GM19328 (cell line): ENCODE data around the gene AFF3.

Experiments
- ATAC-seq: cut with Tn5 transposase; IDR thresholded peaks from one replicate; pipeline ENCODE4 v1.9.1; 2021; ENCODE audit warnings: mild to moderate bottlenecking, moderate library complexity; ENCODE audit not compliant: unreplicated experiment

The AFF3 gene

DNA sequence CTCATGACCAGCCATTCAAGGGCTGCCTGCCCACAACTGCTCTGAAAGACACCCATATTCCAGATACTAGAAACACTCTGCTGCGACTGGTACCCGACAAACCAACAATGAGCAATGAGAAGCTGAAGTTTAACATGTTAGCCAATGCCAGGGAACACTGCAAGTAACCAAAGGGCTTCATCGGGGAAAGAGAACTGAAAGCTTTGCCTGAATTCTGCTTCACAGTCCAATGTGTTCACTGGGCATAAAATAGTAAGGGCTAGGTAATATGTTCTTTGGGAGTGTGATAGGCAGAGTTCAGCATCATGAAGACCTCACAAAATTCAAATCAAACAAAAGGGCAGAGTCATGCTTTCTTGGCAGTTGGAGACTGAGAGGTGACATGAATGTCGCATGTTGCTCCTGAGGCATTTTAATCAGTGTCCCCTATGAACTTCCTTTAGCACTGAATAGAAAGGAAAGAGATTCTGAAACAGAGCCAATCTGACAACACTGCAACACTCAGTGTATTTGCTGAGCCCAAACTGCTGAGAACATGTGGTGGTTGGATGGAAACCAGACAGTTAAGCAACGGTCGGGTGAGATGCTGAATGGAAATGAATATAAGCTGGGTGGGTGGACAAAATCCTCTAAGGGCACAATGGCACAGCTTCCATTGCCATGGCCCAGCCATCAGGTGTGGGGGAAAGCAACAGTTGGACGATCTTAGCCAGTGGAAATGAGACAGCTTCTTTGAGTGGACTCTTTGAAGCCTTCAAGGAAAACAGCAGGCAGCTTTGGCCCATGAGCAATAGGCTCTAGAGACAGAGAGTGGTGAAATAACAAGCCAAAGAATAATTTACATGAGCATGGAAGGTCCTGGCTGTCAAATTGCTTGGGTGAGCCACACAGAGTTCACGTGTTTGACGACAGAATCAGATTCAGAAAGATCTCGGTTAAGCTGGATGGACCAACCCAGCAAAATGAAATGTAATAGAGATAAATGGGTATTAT lies 277.5 kb downstream of the AFF3 start:
- no peak for ATAC-seq

GRCh38 chr2:99863903-99864270 lies 278.5 kb downstream of the AFF3 start:
- ATAC-seq, result no peak

DNA sequence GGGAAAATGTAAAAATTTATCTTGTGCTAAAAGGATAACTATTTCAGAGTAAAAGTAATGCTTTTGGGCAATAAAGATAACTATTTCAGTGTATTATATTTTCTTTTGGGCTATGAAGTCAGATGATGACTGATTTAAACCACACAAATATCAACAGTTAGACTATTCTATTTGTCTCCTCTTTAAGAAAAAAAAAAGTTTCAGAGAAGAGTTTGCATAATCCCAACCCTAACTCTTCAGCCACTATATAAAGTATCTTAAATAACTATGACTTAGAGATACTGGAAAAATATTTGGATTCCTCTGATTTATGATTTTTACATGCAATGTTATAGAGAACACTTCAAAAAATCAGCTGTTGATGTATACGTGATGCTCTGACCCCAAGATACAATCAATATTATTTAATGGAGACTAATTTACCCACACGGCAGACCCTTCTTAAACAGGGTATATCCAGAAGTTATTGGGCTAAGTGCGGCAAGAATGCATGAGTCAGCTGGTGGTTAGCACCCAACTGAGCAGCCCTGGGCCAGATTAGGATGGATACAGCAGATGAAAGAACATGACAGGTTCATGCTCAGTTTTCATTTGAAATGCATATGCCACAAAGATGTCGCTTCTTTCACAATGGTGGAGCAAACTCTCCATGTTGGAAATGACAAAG lies 279.0 kb downstream of the AFF3 start:
- no peak for ATAC-seq

- ATAC-seq, result no peak
These were observed 279.8 kb downstream of the AFF3 start for GRCh38 chr2:99862566-99862965.

- ATAC-seq, result no peak
These were observed 281.0 kb downstream of the AFF3 start for GRCh38 chr2:99861376-99861760.

- no peak for ATAC-seq
These were observed 281.5 kb downstream of the AFF3 start for GRCh38 chr2:99860720-99861375.

DNA sequence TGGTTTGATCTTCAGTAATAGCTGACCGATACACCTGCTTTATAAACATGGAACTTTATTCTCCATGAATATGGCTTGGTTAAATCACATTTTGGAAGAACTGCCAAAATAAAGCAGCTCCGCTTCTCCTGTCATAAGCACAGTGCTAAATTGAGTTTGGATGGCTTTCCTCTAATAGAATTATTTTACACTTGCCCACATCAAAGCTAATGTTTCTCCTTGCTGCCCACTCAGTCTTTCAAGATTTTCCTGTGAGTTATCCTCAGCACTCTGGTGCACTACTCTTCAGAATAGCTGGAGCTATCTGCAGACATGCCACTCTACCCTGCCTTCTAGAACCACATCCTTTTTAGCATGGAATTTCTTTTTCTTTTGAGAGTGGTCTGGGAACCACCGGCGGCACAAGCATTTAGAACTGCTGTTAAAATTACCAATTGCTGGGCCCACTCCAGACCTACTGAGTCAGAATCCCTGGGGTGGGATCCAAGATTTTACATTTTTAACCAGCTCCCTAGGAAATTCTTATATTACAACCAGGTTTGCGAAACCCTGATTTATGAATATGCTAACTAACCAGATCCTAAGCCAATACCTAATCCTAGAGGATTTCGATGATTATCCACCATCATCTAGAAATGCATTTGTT lies 283.3 kb downstream of the AFF3 start:
- ATAC-seq, result no peak

DNA sequence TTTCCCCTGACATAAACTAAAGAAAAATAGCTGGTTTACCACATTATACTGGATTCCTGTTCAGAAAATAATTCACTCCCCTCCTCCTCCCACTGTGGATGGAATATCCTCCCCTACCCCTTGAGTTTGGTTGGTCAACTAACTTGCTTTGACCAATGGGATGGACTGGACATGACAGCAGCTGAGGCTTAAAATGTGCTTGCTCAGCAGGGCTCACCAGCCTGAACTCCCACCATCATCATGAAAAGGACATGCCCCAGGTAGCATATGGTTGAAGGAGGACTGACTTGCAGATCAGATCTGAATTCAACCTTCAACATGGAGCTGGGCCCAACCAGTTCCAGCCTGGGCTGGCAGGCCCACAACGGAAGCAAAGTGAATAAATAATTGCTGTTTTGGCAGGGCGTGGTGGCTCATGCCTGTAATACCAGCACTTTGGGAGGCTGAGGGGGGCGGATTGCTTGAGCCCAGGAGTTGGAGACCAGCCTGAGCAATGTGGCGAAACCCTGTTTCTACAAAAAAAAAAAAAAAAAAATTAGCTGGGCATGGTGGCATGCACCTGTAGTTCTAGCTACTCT lies 284.4 kb downstream of the AFF3 start:
- ATAC-seq, result no peak

- no peak for ATAC-seq
These were observed 285.0 kb downstream of the AFF3 start for GRCh38 chr2:99857372-99857771.

DNA sequence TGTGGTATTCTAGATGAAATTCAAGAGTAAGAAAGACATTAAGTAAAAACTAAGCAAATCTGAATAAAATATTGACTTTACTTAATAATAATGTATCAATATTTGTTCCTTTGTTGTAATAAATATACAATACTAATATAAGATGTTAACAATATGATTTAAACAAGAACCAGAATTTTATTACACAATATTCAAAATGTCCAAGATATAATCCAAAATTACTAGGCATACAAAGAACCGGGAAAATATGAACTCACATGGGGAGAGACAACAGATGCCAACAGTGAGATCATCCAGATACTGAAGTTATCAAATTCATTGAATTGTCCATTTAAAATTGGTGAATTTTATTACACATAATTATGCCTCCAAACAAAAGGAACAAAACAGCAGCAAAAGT lies 286.3 kb downstream of the AFF3 start:
- ATAC-seq, result no peak

GRCh38 chr2:99854236-99854852 lies 288.0 kb downstream of the AFF3 start:
- no peak for ATAC-seq

DNA sequence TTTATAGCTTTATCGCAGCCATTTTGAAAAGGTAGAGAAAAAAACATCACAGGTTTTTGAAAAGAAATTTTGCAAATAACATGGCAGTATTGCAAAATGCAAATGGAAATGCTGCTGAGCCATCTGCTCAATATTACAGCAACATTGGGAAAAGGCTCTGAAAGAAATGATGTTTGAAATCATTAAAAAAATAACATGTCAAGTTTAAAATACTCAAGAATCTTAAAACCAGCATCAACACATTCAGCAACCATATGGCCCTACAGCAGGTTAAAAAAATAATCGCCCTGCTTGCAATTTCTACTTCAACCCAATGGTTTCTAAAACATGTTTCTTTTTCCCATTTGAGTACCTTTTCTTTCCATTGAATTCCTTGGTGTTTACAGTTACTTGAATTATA lies 289.4 kb downstream of the AFF3 start:
- no peak for ATAC-seq

GRCh38 chr2:99852376-99852934 lies 289.9 kb downstream of the AFF3 start:
- ATAC-seq, result no peak

GRCh38 chr2:99851811-99852210 lies 290.6 kb downstream of the AFF3 start:
- ATAC-seq, result no peak

GRCh38 chr2:99851089-99851488 lies 291.3 kb downstream of the AFF3 start:
- no peak for ATAC-seq

DNA sequence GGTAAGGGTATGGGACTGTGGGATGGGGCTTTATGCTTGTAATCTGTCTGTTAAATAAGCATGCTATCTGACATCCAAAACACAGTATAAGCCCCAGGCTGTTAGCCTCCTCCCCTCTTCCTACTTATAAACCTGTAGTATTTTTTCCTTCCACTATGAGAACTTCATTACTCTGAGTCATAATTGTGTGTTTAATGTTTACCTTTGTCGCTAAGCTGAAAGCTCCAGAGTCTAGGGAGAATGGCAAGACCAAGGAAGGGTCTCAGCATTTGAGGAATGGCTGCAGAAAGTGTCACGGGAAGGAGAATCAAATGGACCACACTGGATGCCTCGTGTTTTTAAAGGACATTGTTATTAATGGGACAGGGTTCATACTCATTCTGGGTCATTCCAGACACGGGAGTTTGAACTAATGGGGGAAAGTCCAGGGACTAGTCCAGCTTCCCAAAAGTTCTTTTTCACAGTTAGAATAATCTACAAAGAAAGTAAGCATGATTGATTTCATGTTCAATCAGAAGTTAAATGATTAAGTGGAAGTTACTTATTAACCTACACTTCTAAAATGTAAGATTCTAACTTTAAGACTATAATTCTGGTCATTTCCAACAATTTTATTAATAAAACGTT lies 292.2 kb downstream of the AFF3 start:
- no peak for ATAC-seq

- ATAC-seq, result no peak
These were observed 295.8 kb downstream of the AFF3 start for GRCh38 chr2:99846462-99847107.

GRCh38 chr2:99845296-99845695 lies 297.1 kb downstream of the AFF3 start:
- no peak for ATAC-seq

- ATAC-seq, result no peak
These were observed 299.9 kb downstream of the AFF3 start for GRCh38 chr2:99842451-99842850.
